ENCODE measurements around the gene KIF27.

DNA sequence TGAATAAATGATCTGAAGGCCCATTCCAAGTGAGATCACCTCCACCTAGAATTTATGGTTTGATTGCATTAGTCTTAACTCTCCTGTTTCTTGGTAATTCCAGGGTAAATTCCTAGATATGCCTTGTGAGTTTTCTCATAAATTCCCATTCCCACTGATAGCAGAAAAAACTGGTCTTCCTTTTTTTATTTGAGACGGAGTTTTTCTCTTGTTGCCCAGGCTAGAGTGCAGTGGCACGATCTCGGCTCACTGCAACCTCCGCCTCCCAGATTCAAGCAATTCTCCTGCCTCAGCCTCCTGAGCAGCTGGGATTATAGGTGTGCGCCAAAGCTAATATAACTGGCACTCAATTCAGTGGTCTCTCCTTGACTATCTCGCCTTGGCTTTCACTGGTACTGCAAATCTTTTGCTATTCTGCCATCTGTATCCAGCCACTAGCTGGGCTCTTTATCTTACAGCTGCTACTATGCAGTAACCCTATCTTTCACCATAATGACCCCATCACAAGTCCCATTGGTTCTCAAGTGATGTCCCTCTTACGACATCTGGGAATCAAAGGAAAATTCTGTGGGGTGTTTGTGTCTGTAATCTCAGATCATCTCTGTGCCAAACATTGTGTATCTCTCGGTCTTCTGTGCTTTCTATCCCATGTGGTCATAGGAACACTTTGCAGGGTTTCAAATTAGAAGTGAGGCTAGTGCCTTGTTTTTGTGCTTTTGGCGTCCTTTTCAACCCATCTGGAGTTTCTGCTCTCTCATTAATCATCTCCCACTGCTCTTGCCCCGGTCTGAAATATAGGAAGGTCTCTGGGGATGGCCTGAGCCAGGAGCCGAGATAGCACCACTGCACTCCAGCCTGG lies 44.3 kb upstream of the KIF27 start:
- TF ChIP-seq, protein P1, sequence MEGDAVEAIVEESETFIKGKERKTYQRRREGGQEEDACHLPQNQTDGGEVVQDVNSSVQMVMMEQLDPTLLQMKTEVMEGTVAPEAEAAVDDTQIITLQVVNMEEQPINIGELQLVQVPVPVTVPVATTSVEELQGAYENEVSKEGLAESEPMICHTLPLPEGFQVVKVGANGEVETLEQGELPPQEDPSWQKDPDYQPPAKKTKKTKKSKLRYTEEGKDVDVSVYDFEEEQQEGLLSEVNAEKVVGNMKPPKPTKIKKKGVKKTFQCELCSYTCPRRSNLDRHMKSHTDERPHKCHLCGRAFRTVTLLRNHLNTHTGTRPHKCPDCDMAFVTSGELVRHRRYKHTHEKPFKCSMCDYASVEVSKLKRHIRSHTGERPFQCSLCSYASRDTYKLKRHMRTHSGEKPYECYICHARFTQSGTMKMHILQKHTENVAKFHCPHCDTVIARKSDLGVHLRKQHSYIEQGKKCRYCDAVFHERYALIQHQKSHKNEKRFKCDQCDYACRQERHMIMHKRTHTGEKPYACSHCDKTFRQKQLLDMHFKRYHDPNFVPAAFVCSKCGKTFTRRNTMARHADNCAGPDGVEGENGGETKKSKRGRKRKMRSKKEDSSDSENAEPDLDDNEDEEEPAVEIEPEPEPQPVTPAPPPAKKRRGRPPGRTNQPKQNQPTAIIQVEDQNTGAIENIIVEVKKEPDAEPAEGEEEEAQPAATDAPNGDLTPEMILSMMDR (conservative IDR thresholded peaks at IDR 0.05; ENCODE audit: low read depth, low read length): no peak
- TF ChIP-seq EZH2 (IDR thresholded peaks at IDR 0.05; ENCODE audit: low read length, unreplicated experiment): no peak
